GM18526 (cell line): ENCODE results near the gene GPR107.

Source experiments
- POLR2A ChIP-seq: IDR thresholded peaks from 3 replicates; pipeline ENCODE4 v1.6.1; 2011; ENCODE audit not compliant: insufficient read length; ENCODE audit errors: extremely low read depth

Gene GPR107

GRCh38 chr9:130114741-130115140 is 61.0 kb downstream of the GPR107 start:
- no peak for TF ChIP-seq POLR2A

GRCh38 chr9:130116346-130116745 is 62.6 kb downstream of the GPR107 start:
- no peak for TF ChIP-seq POLR2A

GRCh38 chr9:130117376-130117775 is 63.7 kb downstream of the GPR107 start:
- no peak for TF ChIP-seq POLR2A

GRCh38 chr9:130117816-130118632 is 64.3 kb downstream of the GPR107 start:
- no peak for TF ChIP-seq POLR2A

- TF ChIP-seq POLR2A, result no peak
These were observed 65.3 kb downstream of the GPR107 start for GRCh38 chr9:130118841-130119518.

- TF ChIP-seq POLR2A, result no peak
These were observed 66.0 kb downstream of the GPR107 start for GRCh38 chr9:130119519-130120298.

- no peak for TF ChIP-seq POLR2A
These were observed 66.5 kb downstream of the GPR107 start for GRCh38 chr9:130120299-130120587.

- no peak for TF ChIP-seq POLR2A
These were observed 67.1 kb downstream of the GPR107 start for GRCh38 chr9:130120832-130121231.

- TF ChIP-seq POLR2A, result no peak
These were observed 68.8 kb downstream of the GPR107 start for GRCh38 chr9:130122456-130122855.

- no peak for TF ChIP-seq POLR2A
These were observed 70.6 kb downstream of the GPR107 start for GRCh38 chr9:130124085-130124860.

GRCh38 chr9:130126721-130127433 is 73.2 kb downstream of the GPR107 start:
- TF ChIP-seq POLR2A, result no peak

- no peak for TF ChIP-seq POLR2A
These were observed 74.5 kb downstream of the GPR107 start for GRCh38 chr9:130128251-130128650.

GRCh38 chr9:130128733-130129431 is 75.2 kb downstream of the GPR107 start:
- TF ChIP-seq POLR2A, result peak; percentile 5
